ENCODE results near the gene PHEX.

The PHEX gene

GRCh38 chrX:22159071-22159470, 126.9 kb downstream of the PHEX start:
- DNase-seq, result no peak

GRCh38 chrX:22163326-22163725, 131.2 kb downstream of the PHEX start:
- no peak for DNase-seq

- DNase-seq, result no peak
Observed at GRCh38 chrX:22164770-22165388, 132.8 kb downstream of the PHEX start.

- no peak for DNase-seq
Observed at GRCh38 chrX:22165732-22166457, 133.8 kb downstream of the PHEX start.

- DNase-seq, result no peak
Observed at GRCh38 chrX:22171287-22172060, 139.3 kb downstream of the PHEX start.

- no peak for DNase-seq
Observed at GRCh38 chrX:22173966-22174365, 141.8 kb downstream of the PHEX start.

- DNase-seq, result no peak
Observed at GRCh38 chrX:22177950-22178515, 145.9 kb downstream of the PHEX start.

- no peak for DNase-seq
Observed at GRCh38 chrX:22184096-22184495, 152.0 kb downstream of the PHEX start.

GRCh38 chrX:22186165-22186564, 154.0 kb downstream of the PHEX start:
- DNase-seq, result no peak

- no peak for DNase-seq
Observed at GRCh38 chrX:22192419-22193060, 160.4 kb downstream of the PHEX start.

- no peak for DNase-seq
Observed at GRCh38 chrX:22193851-22194659, 161.9 kb downstream of the PHEX start.

- no peak for DNase-seq
Observed at GRCh38 chrX:22194660-22194945, 162.5 kb downstream of the PHEX start.

GRCh38 chrX:22196149-22196548, 164.0 kb downstream of the PHEX start:
- DNase-seq, result no peak

GRCh38 chrX:22202251-22202650, 170.1 kb downstream of the PHEX start:
- DNase-seq, result no peak

- DNase-seq, result no peak
Observed at GRCh38 chrX:22203186-22203585, 171.1 kb downstream of the PHEX start.

GRCh38 chrX:22206781-22207180, 174.7 kb downstream of the PHEX start:
- no peak for DNase-seq

- no peak for DNase-seq
Observed at GRCh38 chrX:22220941-22221340, 188.8 kb downstream of the PHEX start.

GRCh38 chrX:22234380-22234779, 202.3 kb downstream of the PHEX start:
- DNase-seq, result no peak

- DNase-seq, result no peak
Observed at GRCh38 chrX:22237479-22237878, 205.4 kb downstream of the PHEX start.

GRCh38 chrX:22246620-22247019, 214.5 kb downstream of the PHEX start:
- no peak for DNase-seq

- DNase-seq, result no peak
Observed at GRCh38 chrX:22247169-22247568, 215.0 kb downstream of the PHEX start.

- DNase-seq, result no peak
Observed at GRCh38 chrX:22248401-22248800, 216.3 kb downstream of the PHEX start.

- no peak for DNase-seq
Observed at GRCh38 chrX:22249371-22249770, 217.2 kb downstream of the PHEX start.

All from DMS79 treated with DMSO at 0.1 percent for 48 hours (cell line).